Astrocyte (in vitro differentiated cells and primary cell): ENCODE results near the gene SAMD4B. TPM values are rescaled to one million over a fixed set of nuclear protein-coding genes. Genes with fewer than 3 reads are reported as not detected.

ENCODE experiments used
- DNase-seq: peaks from one replicate; pipeline ENCODE4 v3.0.0-alpha.2; 2010; ENCODE audit warnings: low read depth
- FAIRE-seq: peaks from 2 replicates; lab custom pipeline; 2011; peaks lifted over from hg19 to GRCh38; lab: Jason Lieb, UNC
- H2AFZ ChIP-seq: 2 replicates; pipeline ENCODE4 v1.6.0; 2012; ENCODE audit warnings: low read depth, low read length, inconsistent platforms
- H3K27ac ChIP-seq: 2 replicates; pipeline ENCODE4 v1.5.1; 2011; ENCODE audit warnings: low read depth, low read length, inconsistent platforms
- H3K27me3 ChIP-seq: 2 replicates; pipeline ENCODE4 v1.6.0; 2011; ENCODE audit warnings: low read length, inconsistent platforms; ENCODE audit not compliant: insufficient read depth
- H3K36me3 ChIP-seq: 2 replicates; pipeline ENCODE4 v1.5.1; 2011; ENCODE audit warnings: low read length, inconsistent platforms; ENCODE audit not compliant: insufficient read depth
- H3K4me1 ChIP-seq: 2 replicates; pipeline ENCODE4 v1.5.1; 2011; ENCODE audit warnings: low read length, inconsistent platforms; ENCODE audit not compliant: insufficient read depth
- H3K4me2 ChIP-seq: 2 replicates; pipeline ENCODE4 v1.6.0; 2012; ENCODE audit warnings: low read length, inconsistent platforms
- H3K4me3 ChIP-seq: 2 replicates; pipeline ENCODE4 v1.5.1; 2011; ENCODE audit warnings: low read depth, mild to moderate bottlenecking, low read length, inconsistent platforms; ENCODE audit not compliant: insufficient read depth
- H3K79me2 ChIP-seq: 2 replicates; pipeline ENCODE4 v1.6.0; 2012; ENCODE audit warnings: mild to moderate bottlenecking, low read length, inconsistent platforms; ENCODE audit not compliant: insufficient read depth
- H3K9ac ChIP-seq: 2 replicates; pipeline ENCODE4 v1.6.0; 2012; ENCODE audit warnings: mild to moderate bottlenecking, low read length, inconsistent platforms
- H3K9me3 ChIP-seq: 2 replicates; pipeline ENCODE4 v1.5.1; 2012; ENCODE audit warnings: low read depth, mild to moderate bottlenecking, low read length, inconsistent platforms; ENCODE audit not compliant: insufficient read depth
- H4K20me1 ChIP-seq: 2 replicates; pipeline ENCODE4 v1.6.0; 2012; ENCODE audit warnings: low read length, inconsistent platforms; ENCODE audit not compliant: insufficient read depth
- H3K27ac Mint-ChIP-seq: one replicate; pipeline ENCODE4 v1.8.0; 2021; ENCODE audit warnings: mild to moderate bottlenecking, mixed read lengths; ENCODE audit not compliant: unreplicated experiment
- H3K27me3 Mint-ChIP-seq: one replicate; pipeline ENCODE4 v1.8.0; 2021; ENCODE audit warnings: low read depth, mixed read lengths; ENCODE audit not compliant: unreplicated experiment
- H3K36me3 Mint-ChIP-seq: one replicate; pipeline ENCODE4 v1.8.0; 2021; ENCODE audit warnings: low read depth, mixed read lengths; ENCODE audit not compliant: unreplicated experiment
- H3K4me1 Mint-ChIP-seq: one replicate; pipeline ENCODE4 v1.8.0; 2021; ENCODE audit warnings: low read depth, mixed read lengths; ENCODE audit not compliant: unreplicated experiment
- H3K4me3 Mint-ChIP-seq: one replicate; pipeline ENCODE4 v1.8.0; 2021; ENCODE audit warnings: mild to moderate bottlenecking, moderate library complexity, mixed read lengths; ENCODE audit not compliant: unreplicated experiment
- H3K9me3 Mint-ChIP-seq: one replicate; pipeline ENCODE4 v1.8.0; 2021; ENCODE audit warnings: mild to moderate bottlenecking, mixed read lengths; ENCODE audit not compliant: unreplicated experiment
- EZH2 ChIP-seq: IDR thresholded peaks from 2 replicates; pipeline ENCODE4 v1.6.1; 2012; ENCODE audit warnings: mild to moderate bottlenecking, low read length, inconsistent platforms; ENCODE audit not compliant: insufficient read depth
- total RNA-seq: library from RNA; stranded (reverse); gene quantifications from 2 replicates; pipeline ENCODE4 v1.2.1, GENCODE V29; 2021
- TF ChIP-seq, protein P1 (sequence below): IDR thresholded peaks from 2 replicates; pipeline ENCODE4 v1.5.1; 2011; ENCODE audit warnings: low read depth, mild to moderate bottlenecking, inconsistent platforms, low read length, moderate library complexity; ENCODE audit not compliant: insufficient read depth

SAMD4B gene
- total RNA-seq, 1 donor from 2014 or later, result 98.6 TPM

DNA sequence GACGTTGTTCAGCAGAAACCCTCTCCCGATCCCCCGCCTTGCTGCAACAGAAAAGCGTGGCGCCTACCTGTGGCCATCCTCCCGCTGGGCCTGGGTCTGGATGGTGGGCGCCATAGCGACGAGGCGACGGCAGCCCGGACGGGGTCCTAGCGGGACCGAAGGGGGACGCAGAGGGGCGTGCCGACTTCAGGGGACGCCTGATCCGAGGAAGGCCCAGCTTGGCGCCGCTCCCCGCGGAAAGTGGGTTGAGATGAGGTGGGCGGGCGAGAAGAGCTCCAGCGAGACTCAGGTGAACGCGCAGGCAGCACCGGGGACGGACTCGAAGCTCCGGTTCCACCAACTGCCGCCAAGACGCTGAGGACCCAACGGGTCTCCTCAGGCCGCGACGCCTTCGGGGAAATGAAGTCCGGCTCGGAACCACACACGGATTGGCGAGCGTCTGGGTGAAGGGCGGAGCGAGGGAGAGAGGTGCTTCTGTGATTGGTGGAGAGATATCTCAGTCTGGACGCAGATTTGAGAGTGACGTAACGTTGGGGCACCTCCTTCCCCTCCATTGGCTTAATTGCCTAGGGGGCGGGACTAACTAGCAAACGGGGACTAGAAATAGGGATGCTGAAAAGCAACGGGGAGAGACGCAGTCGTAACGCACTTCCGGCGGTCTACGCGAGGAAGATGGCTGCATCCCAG is 48.7 kb downstream of the SAMD4B start, which contains the start of the genes MED29 and PAF1:
Gene MED29, plus strand, starts transcription at position 628 of the 687 bp plus-strand sequence. Its CDS starts 45 bp downstream, at position 673.
Gene PAF1, minus strand, starts transcription at position 356 of the 687 bp plus-strand sequence. Its CDS starts 242 bp downstream, at position 114.
- Mint-ChIP-seq H3K4me1 (peaks cover 10% of the 10 kb centered on the region), H3K27ac (peak within 1 kb of the TSS; percentile 97), H3K36me3 (peaks cover 9% of the 10 kb centered on the region), H3K9me3 (no peaks in the 10 kb centered on the region), H3K27me3 (no peaks in the 10 kb centered on the region), H3K4me3 (peak within 1 kb of the TSS; percentile 99)
- FAIRE-seq, result peak; percentile 73
- DNase-seq, result peak; percentile 98
- Histone ChIP-seq H3K9me3 (no peaks in the 10 kb centered on the region), H3K27me3 (no peaks in the 10 kb centered on the region), H2AFZ (peak within 1 kb of the TSS; percentile 87), H3K4me2 (peak within 1 kb of the TSS; percentile 94), H3K4me3 (peak within 1 kb of the TSS; percentile 94), H3K36me3 (peaks cover 30% of the 10 kb centered on the region), H3K27ac (peak within 1 kb of the TSS; percentile 98), H3K4me1 (peaks cover 16% of the 10 kb centered on the region), H3K9ac (peak within 1 kb of the TSS; percentile 97), H4K20me1 (peaks cover 9% of the 10 kb centered on the region), H3K79me2 (peaks cover 49% of the 10 kb centered on the region)
- TF ChIP-seq, protein P1, sequence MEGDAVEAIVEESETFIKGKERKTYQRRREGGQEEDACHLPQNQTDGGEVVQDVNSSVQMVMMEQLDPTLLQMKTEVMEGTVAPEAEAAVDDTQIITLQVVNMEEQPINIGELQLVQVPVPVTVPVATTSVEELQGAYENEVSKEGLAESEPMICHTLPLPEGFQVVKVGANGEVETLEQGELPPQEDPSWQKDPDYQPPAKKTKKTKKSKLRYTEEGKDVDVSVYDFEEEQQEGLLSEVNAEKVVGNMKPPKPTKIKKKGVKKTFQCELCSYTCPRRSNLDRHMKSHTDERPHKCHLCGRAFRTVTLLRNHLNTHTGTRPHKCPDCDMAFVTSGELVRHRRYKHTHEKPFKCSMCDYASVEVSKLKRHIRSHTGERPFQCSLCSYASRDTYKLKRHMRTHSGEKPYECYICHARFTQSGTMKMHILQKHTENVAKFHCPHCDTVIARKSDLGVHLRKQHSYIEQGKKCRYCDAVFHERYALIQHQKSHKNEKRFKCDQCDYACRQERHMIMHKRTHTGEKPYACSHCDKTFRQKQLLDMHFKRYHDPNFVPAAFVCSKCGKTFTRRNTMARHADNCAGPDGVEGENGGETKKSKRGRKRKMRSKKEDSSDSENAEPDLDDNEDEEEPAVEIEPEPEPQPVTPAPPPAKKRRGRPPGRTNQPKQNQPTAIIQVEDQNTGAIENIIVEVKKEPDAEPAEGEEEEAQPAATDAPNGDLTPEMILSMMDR, result no peak
- no peak for TF ChIP-seq EZH2

DNA sequence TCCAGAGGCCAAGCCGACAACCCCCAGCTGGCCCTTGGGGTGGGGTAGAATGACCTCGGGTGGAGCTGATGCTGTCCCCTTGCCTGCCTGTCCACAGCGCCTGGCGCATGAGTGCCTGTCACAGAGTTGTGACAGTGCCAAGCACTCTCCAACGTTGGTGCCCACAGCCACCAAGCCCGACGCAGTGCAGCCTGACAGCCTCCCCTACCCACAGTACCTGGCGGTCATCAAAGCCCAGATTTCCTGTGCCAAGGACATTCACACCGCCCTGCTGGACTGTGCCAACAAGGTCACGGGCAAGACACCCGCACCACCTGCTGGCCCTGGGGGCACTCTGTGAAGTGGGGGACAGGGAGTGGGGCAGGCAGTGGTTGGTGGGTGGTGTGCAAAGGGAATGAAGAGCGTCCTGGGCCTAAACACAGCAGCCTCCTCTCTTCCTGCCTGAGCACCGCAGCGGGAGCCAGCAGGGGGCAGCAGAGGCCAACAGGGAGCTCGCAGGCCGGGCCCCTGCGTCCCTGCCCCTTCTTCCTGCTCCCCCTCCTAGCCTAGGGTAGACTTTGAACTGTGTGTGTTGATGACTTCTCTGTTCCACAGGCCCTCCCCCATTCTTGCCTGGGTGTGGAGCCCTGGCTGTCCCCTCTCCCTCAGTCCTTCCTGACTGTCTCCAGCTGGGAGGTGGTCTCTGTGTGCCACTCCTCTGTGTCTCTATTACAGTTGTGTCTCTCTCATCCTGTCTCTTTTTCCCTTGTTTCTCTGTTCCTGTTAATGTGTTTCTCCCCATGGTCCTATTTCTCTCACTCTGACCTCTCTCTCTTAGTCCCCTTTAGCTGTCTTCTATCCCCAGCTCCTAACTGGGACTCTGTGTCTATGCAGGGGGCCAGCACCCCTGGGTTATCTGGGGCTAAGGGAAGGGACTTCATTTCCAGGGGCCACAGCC is 55.4 kb downstream of the SAMD4B start:
- peaks cover 7% of the 10 kb centered on the region for H4K20me1 ChIP-seq
- FAIRE-seq (no peak), DNase-seq (peak; percentile 37)
- H3K9me3 Mint-ChIP-seq, result no peaks in the 10 kb centered on the region
- peaks cover 32% of the 10 kb centered on the region for H3K4me1 ChIP-seq
- H3K4me3 Mint-ChIP-seq, result peak overlapping the region; percentile 45
- peak overlapping the region; percentile 68 for H3K9ac ChIP-seq
- no peaks in the 10 kb centered on the region for H3K27me3 Mint-ChIP-seq
- H3K9me3 ChIP-seq, result no peaks in the 10 kb centered on the region
- H3K4me1 Mint-ChIP-seq, result peaks cover 23% of the 10 kb centered on the region
- peak overlapping the region; percentile 37 for H3K4me2 ChIP-seq
- no peak overlapping the region for H2AFZ ChIP-seq
- H3K27me3 ChIP-seq, result no peaks in the 10 kb centered on the region
- H3K79me2 ChIP-seq, result peaks cover 12% of the 10 kb centered on the region
- peaks cover 7% of the 10 kb centered on the region for H3K36me3 ChIP-seq
- H3K4me3 ChIP-seq, result no peak overlapping the region
- TF ChIP-seq EZH2, result no peak
- TF ChIP-seq, protein P1, result peak; percentile 75
- peaks cover 2% of the 10 kb centered on the region for H3K36me3 Mint-ChIP-seq
- H3K27ac Mint-ChIP-seq, result peak overlapping the region; percentile 68
- H3K27ac ChIP-seq, result peak overlapping the region; percentile 61
